ENCODE results near the gene GLYAT. TPM values are rescaled to one million over a fixed set of nuclear protein-coding genes. Genes with fewer than 3 reads are reported as not detected.

The GLYAT gene
- not detected for total RNA-seq

GRCh38 chr11:58731819-58732218, at the start of gene GLYAT:
Gene GLYAT (minus strand): TSS chr11:58731943. CDS start chr11:58724496, 7,447 bp downstream.

Other genes starting within 250 kb of the GLYAT start
- not detected for gene OR5B21, start 223.8 kb downstream of the GLYAT start, total RNA-seq
- gene LPXN, start 156.1 kb downstream of the GLYAT start, total RNA-seq = 6.3 TPM
- 63.9 TPM for gene ZFP91, start 152.9 kb downstream of the GLYAT start, total RNA-seq
- gene CNTF, start 109.3 kb downstream of the GLYAT start, total RNA-seq = 1.8 TPM
- 4.2 TPM for gene GLYATL2, start 112.8 kb upstream of the GLYAT start, total RNA-seq
- 5.0 TPM for gene GLYATL1, start 207.5 kb upstream of the GLYAT start, total RNA-seq

All from camera-type eye (tissue), 1 donor.